Stimulated activated CD8-positive, alpha-beta memory T cell treated with anti-CD3 and anti-CD28 coated beads, Interleukin-4, amount 100 ng/mL, for 1 hour (primary cell): ENCODE measurements around the gene CCBE1.
"Not testable (repeated sequence)": the region's sequence is repeated elsewhere in the genome, so short reads cannot be mapped to it uniquely, and the experiment has no call there.

Source experiments
- DNase-seq, 2 donors: peaks; one replicate each; pipeline ENCODE4 v3.0.0-alpha.2; 2020; ENCODE audit warnings: low read depth in 2 of 2, low spot score in 1 of 2

Gene CCBE1

GRCh38 chr18:59715966-59716369, 18.7 kb upstream of the CCBE1 start:
- DNase-seq: no peak

- DNase-seq: no peak
Measured at GRCh38 chr18:59715445-59715844, 18.2 kb upstream of the CCBE1 start.

GRCh38 chr18:59714096-59714495, 16.9 kb upstream of the CCBE1 start:
- DNase-seq: not testable (repeated sequence)

- DNase-seq: no peak
Measured at GRCh38 chr18:59712311-59712710, 15.1 kb upstream of the CCBE1 start.

- no peak for DNase-seq
Measured at GRCh38 chr18:59708988-59709387, 11.8 kb upstream of the CCBE1 start.

GRCh38 chr18:59707306-59707705, 10.1 kb upstream of the CCBE1 start:
- DNase-seq: no peak

- DNase-seq: no peak
Measured at GRCh38 chr18:59706499-59706898, 9.3 kb upstream of the CCBE1 start.

GRCh38 chr18:59705145-59705544, 7.9 kb upstream of the CCBE1 start:
- no peak for DNase-seq

- no peak for DNase-seq
Measured at GRCh38 chr18:59704146-59704545, 6.9 kb upstream of the CCBE1 start.

- DNase-seq: no peak
Measured at GRCh38 chr18:59701272-59701671, 4.0 kb upstream of the CCBE1 start.

GRCh38 chr18:59700535-59700967, 3.3 kb upstream of the CCBE1 start:
- DNase-seq: no peak

GRCh38 chr18:59699750-59700534, 2.7 kb upstream of the CCBE1 start:
- DNase-seq: no peak

GRCh38 chr18:59699061-59699460, 1.8 kb upstream of the CCBE1 start:
- no peak for DNase-seq

GRCh38 chr18:59696311-59697235, 650 bp downstream of the CCBE1 start:
- DNase-seq: no peak

GRCh38 chr18:59695551-59695950, 1.7 kb downstream of the CCBE1 start:
- no peak for DNase-seq

- DNase-seq: no peak
Measured at GRCh38 chr18:59694824-59695223, 2.4 kb downstream of the CCBE1 start.

GRCh38 chr18:59691996-59692395, 5.2 kb downstream of the CCBE1 start:
- DNase-seq: no peak

- DNase-seq: no peak
Measured at GRCh38 chr18:59690996-59691395, 6.2 kb downstream of the CCBE1 start.

- no peak for DNase-seq
Measured at GRCh38 chr18:59690186-59690982, 6.8 kb downstream of the CCBE1 start.

GRCh38 chr18:59689756-59690155, 7.5 kb downstream of the CCBE1 start:
- no peak for DNase-seq

- no peak for DNase-seq
Measured at GRCh38 chr18:59686260-59686659, 11.0 kb downstream of the CCBE1 start.
